Thyroid gland (tissue), 4 donors: ENCODE data around the gene CCR1. TPM values are rescaled to one million over a fixed set of nuclear protein-coding genes. Genes with fewer than 3 reads are reported as not detected.

Experiments
- DNase-seq, 2 donors: peaks; one replicate each; pipeline ENCODE4 v3.0.0-alpha.2; 2019
- H3K27ac ChIP-seq, 3 donors: fragments of 200-600 bp; sonication (generic); 1 replicate in 2 of 3; 2 replicates in 1 of 3; pipeline ENCODE4 v1.5.1; 2016 to 2019; ENCODE audit warnings: mild to moderate bottlenecking in 1 of 3, moderate library complexity in 1 of 3
- H3K27me3 ChIP-seq: fragments of 200-600 bp; sonication (generic); one replicate; pipeline ENCODE4 v1.5.1; 2019
- H3K36me3 ChIP-seq, 2 donors: fragments of 200-600 bp; sonication (generic); one replicate each; pipeline ENCODE4 v1.5.1; 2016 to 2019
- H3K4me1 ChIP-seq, 2 donors: fragments of 200-600 bp; sonication (generic); one replicate each; pipeline ENCODE4 v1.5.1; 2017 to 2019
- H3K4me3 ChIP-seq, 3 donors: fragments of 200-600 bp; sonication (generic); replicated peaks in 1 of 3; 1 replicate in 2 of 3; 2 replicates in 1 of 3; pipeline ENCODE4 v1.5.1; 2016; ENCODE audit warnings: mild to moderate bottlenecking in 1 of 3
- H3K9me3 ChIP-seq: fragments of 200-600 bp; sonication (generic); one replicate; pipeline ENCODE4 v1.5.1; 2017
- POLR2A ChIP-seq, 2 donors: fragments of 450-650 bp; IDR thresholded peaks; one replicate each; pipeline ENCODE4 v1.6.1; 2017; ENCODE audit warnings: antibody characterized with exemption in 2 of 2, mild to moderate bottlenecking in 2 of 2, moderate library complexity in 1 of 2
- WGBS, 2 donors: methylation state at CpG; one replicate each; pipeline ENCODE4 v1.1.5; 2017; 5-methylcytosine and 5-hydroxymethylcytosine counted together
- intact Hi-C: fragments of 100-400 bp; cut with DNase I; formaldehyde crosslinking; loops from one replicate; pipeline ENCODE4 v1.15.1; 2023
- total RNA-seq, 4 donors: library from RNA; depleted of rRNA; stranded (reverse); fragments of >200 nt; gene quantifications; one replicate each; pipeline ENCODE4 v1.2.3, GENCODE V29; 2016
- TF ChIP-seq, protein P1 (sequence below), 6 experiments: fragments of 200-600 bp in 3 of 6; fragments of 450-650 bp in 3 of 6; sonication (generic) in 3 of 6; IDR thresholded peaks; one replicate each; pipeline ENCODE4 v1.5.1; 2016 to 2019; ENCODE audit warnings: antibody characterized with exemption in 6 of 6, mild to moderate bottlenecking in 2 of 6, inconsistent platforms in 1 of 6, moderate library complexity in 1 of 6

CCR1 gene
- total RNA-seq, 4 donors from 2014 or later: 0.98 to 3.4 (median 2.3) TPM

DNA sequence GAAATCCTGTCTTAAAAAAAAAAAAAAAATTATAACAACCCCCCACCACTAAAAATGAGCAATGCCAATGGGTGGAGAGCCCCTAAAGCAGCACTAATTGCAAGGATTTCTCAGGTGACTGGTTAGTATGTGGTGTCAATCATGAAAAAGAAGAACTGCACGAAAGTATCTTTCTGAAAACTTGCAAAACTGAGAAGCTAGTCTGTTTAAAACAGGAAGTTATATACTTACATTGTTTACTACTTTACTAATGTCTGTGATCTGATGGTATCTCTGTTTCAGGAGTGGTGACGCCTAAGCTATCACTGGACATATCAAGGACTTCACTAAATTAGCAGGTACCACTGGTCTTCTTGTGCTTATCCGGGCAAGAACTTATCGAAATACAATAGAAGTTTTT lies 34.0 kb upstream of the CCR1 start, which contains the start of gene CCR3:
Gene CCR3 (plus strand): TSS at position 341 of the 400 bp plus-strand sequence. CDS start 22,699 bp downstream, outside the sequence.
- Histone ChIP-seq H3K36me3 (no peaks in the 10 kb centered on the region), H3K9me3 (no peaks in the 10 kb centered on the region), H3K4me1 (no peaks in the 10 kb centered on the region), H3K27me3 (no peaks in the 10 kb centered on the region), H3K27ac (no peak within 1 kb of the TSS), H3K4me3 (no peak within 1 kb of the TSS)
- DNase-seq: no peak
- intact Hi-C loops: no loop called here
- WGBS, 2 donors: 80 to 82% methylated on average over 4 of the region's 4 CpGs
- TF ChIP-seq, protein P1, sequence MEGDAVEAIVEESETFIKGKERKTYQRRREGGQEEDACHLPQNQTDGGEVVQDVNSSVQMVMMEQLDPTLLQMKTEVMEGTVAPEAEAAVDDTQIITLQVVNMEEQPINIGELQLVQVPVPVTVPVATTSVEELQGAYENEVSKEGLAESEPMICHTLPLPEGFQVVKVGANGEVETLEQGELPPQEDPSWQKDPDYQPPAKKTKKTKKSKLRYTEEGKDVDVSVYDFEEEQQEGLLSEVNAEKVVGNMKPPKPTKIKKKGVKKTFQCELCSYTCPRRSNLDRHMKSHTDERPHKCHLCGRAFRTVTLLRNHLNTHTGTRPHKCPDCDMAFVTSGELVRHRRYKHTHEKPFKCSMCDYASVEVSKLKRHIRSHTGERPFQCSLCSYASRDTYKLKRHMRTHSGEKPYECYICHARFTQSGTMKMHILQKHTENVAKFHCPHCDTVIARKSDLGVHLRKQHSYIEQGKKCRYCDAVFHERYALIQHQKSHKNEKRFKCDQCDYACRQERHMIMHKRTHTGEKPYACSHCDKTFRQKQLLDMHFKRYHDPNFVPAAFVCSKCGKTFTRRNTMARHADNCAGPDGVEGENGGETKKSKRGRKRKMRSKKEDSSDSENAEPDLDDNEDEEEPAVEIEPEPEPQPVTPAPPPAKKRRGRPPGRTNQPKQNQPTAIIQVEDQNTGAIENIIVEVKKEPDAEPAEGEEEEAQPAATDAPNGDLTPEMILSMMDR (IDR thresholded peaks at IDR 0.05): no peak
- TF ChIP-seq POLR2A (IDR thresholded peaks at IDR 0.05): no peak

DNA sequence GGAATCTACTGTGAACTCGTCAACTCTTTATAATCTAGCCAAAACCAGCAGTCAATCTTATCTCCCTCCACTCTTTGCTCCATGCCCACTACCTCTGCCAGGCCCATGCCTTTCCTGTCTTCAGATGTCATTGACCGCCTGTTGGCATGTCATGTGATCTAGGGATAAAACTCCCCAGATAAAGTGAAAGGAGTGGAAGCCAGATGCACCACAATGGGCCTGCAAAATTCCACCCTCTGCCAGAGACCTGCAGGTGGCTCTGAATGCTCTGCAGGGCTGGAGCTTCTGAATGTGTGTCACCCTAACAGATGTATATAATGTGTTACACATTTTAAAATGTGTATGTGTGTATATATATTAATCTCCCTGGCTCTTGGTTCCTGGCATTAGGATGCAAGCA lies 31.8 kb upstream of the CCR1 start:
- DNase-seq: no peak
- Histone ChIP-seq H3K36me3 (no peaks in the 10 kb centered on the region), H3K4me3 (no peak overlapping the region), H3K9me3 (no peaks in the 10 kb centered on the region), H3K27ac (no peak overlapping the region), H3K4me1 (no peaks in the 10 kb centered on the region), H3K27me3 (no peaks in the 10 kb centered on the region)
- intact Hi-C loops: no loop called here
- TF ChIP-seq POLR2A (IDR thresholded peaks at IDR 0.05): no peak
- TF ChIP-seq, protein P1 (IDR thresholded peaks at IDR 0.05): no peak
- 38 to 91% methylated on average over 2 of the region's 2 CpGs for WGBS, 2 donors

DNA sequence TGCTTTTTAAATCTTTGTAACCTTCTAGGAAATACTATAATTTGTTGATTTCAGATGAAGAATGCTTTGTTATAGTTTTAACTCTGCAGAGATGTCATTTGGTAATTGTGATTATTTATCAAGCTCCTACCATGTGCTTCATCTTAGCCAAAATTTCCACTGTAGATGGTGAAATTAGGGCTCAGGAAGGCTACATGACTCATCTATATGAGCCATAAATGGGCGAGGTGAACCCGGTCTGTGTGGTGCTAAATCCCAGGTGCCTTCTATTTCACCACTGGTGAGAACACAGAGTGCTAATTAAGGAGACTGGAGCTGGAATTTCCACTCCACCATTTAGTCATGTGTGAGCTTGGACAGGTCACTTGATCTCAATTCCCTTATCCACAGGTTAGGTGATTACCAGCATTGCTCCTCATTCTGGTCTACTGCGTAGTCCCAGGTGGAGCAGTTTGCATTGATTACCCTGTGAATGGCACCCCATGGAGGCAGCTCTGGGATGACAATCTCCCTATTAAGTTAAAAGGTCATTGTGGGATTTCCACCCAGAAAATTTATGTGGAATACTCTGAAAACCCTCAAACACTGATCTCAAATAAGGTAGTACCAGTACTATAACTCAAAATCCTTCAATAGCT lies 31.3 kb upstream of the CCR1 start:
- TF ChIP-seq, protein P1 (IDR thresholded peaks at IDR 0.05): no peak
- TF ChIP-seq POLR2A (IDR thresholded peaks at IDR 0.05): no peak
- 80 to 83% methylated on average over 3 of the region's 3 CpGs for WGBS, 2 donors
- intact Hi-C loops: no loop called here
- H3K9me3 ChIP-seq: no peaks in the 10 kb centered on the region
- no peaks in the 10 kb centered on the region for H3K27me3 ChIP-seq
- no peak for DNase-seq
- H3K4me3 ChIP-seq: no peak overlapping the region
- H3K27ac ChIP-seq: no peak overlapping the region
- no peaks in the 10 kb centered on the region for H3K36me3 ChIP-seq
- no peaks in the 10 kb centered on the region for H3K4me1 ChIP-seq

DNA sequence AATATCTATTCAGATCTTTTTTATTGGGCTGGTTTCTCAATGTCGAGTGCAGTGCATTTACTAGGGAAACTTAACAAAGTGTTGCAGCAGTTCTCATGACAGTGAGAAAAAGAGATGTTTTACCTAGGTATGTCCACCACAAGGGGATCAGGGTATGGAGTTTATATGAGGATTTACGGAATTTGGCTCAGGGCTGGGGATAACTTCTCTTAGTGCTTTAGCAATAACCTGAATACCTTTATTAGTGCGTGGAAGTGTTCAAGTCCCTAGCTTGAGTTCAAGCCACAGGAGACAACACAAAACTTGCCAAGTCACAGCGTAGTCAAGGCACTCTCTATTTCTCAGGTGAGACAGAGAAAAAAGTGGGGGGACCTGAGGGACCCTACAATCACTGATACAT lies 30.3 kb upstream of the CCR1 start:
- H3K27ac ChIP-seq: no peak overlapping the region
- no peak for TF ChIP-seq POLR2A (IDR thresholded peaks at IDR 0.05)
- TF ChIP-seq, protein P1 (IDR thresholded peaks at IDR 0.05): no peak
- H3K36me3 ChIP-seq: no peaks in the 10 kb centered on the region
- H3K27me3 ChIP-seq: no peaks in the 10 kb centered on the region
- WGBS, 2 donors: 70 to 88% methylated on average over 4 of the region's 4 CpGs
- H3K4me3 ChIP-seq: no peak overlapping the region
- intact Hi-C loops: no loop called here
- no peaks in the 10 kb centered on the region for H3K4me1 ChIP-seq
- no peak for DNase-seq
- H3K9me3 ChIP-seq: no peaks in the 10 kb centered on the region

DNA sequence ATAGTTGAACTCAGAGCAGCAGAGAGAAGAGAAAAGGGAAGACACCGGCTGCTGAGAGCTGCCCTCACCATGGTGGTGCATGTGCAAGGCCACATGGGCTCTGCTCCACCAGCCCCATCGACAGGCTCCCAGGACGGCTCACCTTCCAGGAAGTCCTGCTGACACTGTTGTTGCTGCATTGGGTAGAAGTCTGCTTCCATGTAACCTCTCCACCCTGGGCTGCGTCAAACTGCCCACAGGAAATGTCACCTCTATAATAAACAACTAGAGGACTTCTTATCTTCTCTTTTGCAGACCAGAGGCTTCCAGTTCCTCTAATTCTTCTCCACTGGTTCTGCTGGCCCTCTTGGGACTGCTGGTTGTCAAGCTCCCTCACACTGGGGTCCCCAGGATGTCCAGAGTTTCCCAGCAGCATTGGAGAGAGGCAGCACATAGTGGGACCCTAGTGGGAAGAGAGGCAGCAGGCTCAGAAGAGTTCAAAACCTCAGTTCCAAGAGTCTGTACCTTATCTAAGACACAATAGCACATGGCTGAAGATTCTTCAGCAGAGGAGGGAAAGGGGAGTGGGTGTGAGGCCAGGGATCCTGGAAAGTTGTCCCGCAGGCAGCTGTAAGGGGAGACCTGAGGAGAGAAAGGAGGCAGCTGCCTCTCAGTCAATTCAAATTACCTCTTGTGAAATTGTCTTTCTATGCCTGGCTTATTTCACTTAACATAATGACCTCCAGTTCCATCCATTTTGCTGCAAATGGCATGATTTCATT lies 28.4 kb upstream of the CCR1 start:
- TF ChIP-seq, protein P1 (IDR thresholded peaks at IDR 0.05): no peak
- no peak for TF ChIP-seq POLR2A (IDR thresholded peaks at IDR 0.05)
- Histone ChIP-seq H3K9me3 (no peaks in the 10 kb centered on the region), H3K4me3 (no peak overlapping the region), H3K4me1 (no peaks in the 10 kb centered on the region), H3K27me3 (no peaks in the 10 kb centered on the region), H3K36me3 (no peaks in the 10 kb centered on the region), H3K27ac (no peak overlapping the region)
- DNase-seq: no peak
- intact Hi-C loops: no loop called here
- WGBS, 2 donors: 86 to 87% methylated on average over 3 to 5 of the region's 5 CpGs
